T-helper 17 cell (primary cell): ENCODE measurements around the gene CPPED1. TPM values are rescaled to one million over a fixed set of nuclear protein-coding genes. Genes with fewer than 3 reads are reported as not detected.

ENCODE experiments used
- ATAC-seq: fragments of 150-1000 bp; cut with Tn5 transposase; 2 replicates; pipeline ENCODE4 v1.10.0; 2021; ENCODE audit warnings: mild to moderate bottlenecking, moderate library complexity
- DNase-seq, 3 donors: peaks; one replicate each; pipeline versions ENCODE4 v3.0.0 to v3.0.0-alpha.2; 2020 to 2021
- H3K9me3 ChIP-seq: one replicate; pipeline ENCODE4 v1.7.0; 2013; ENCODE audit warnings: low read length, mild to moderate bottlenecking; ENCODE audit not compliant: control insufficient read depth, poor library complexity, severe bottlenecking
- H3K27ac Mint-ChIP-seq: one replicate; pipeline ENCODE4 v1.8.0; 2022; ENCODE audit warnings: mild to moderate bottlenecking, moderate library complexity, mixed read lengths
- H3K27me3 Mint-ChIP-seq: one replicate; pipeline ENCODE4 v1.8.0; 2022; ENCODE audit warnings: mixed read lengths
- H3K36me3 Mint-ChIP-seq: one replicate; pipeline ENCODE4 v1.8.0; 2022; ENCODE audit warnings: low read depth, mixed read lengths
- H3K4me1 Mint-ChIP-seq: one replicate; pipeline ENCODE4 v1.8.0; 2022; ENCODE audit warnings: mild to moderate bottlenecking, mixed read lengths
- H3K4me3 Mint-ChIP-seq: one replicate; pipeline ENCODE4 v1.8.0; 2022; ENCODE audit warnings: mild to moderate bottlenecking, moderate library complexity, mixed read lengths
- total RNA-seq, 4 donors: library from RNA in 2 of 4; stranded (reverse) in 2 of 4; gene quantifications; one replicate each; pipeline ENCODE4 v1.2.3 and lab custom pipeline; 2022 to 2026

The CPPED1 gene
- total RNA-seq, 2 donors from 2014 or later, result 8.7 to 10.1 TPM

- ATAC-seq (no peak), DNase-seq (no peak)
- peaks cover 7% of the 10 kb centered on the region for H3K36me3 Mint-ChIP-seq
- H3K4me3 Mint-ChIP-seq, result no peak overlapping the region
- peaks cover 10% of the 10 kb centered on the region for H3K4me1 Mint-ChIP-seq
- no peak overlapping the region for H3K27ac Mint-ChIP-seq
- no peaks in the 10 kb centered on the region for H3K9me3 ChIP-seq
- no peaks in the 10 kb centered on the region for H3K27me3 Mint-ChIP-seq
Observed at GRCh38 chr16:12699161-12699560, 104.5 kb downstream of the CPPED1 start.

DNA sequence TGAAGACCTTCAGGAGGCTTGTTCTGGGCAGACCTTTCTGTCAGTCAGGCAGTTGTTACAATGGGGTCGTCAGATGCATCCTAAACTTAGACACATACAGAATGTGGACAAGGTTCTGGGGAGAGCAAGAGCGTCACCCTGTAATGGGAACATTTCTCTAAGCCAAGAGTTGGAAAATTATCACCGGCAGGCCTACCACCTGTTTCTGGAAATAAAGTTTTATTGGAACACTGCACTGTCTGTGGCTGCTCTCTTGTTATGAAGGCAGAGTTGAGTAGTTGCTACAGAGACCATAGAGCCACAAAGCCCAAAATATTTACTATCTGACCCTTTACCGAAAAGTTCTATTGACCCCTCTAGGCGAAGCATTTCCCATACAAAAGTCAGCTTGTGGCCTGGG, 106.2 kb downstream of the CPPED1 start:
- Mint-ChIP-seq H3K36me3 (peaks cover 7% of the 10 kb centered on the region), H3K27ac (no peak overlapping the region), H3K4me3 (no peak overlapping the region), H3K27me3 (no peaks in the 10 kb centered on the region), H3K4me1 (peaks cover 10% of the 10 kb centered on the region)
- DNase-seq (no peak), ATAC-seq (no peak)
- H3K9me3 ChIP-seq, result no peaks in the 10 kb centered on the region

- no peak overlapping the region for H3K27ac Mint-ChIP-seq
- H3K9me3 ChIP-seq, result no peaks in the 10 kb centered on the region
- no peaks in the 10 kb centered on the region for H3K27me3 Mint-ChIP-seq
- peaks cover 7% of the 10 kb centered on the region for H3K36me3 Mint-ChIP-seq
- DNase-seq (no peak), ATAC-seq (no peak)
- no peak overlapping the region for H3K4me3 Mint-ChIP-seq
- H3K4me1 Mint-ChIP-seq, result peaks cover 9% of the 10 kb centered on the region
Observed at GRCh38 chr16:12695454-12695853, 108.2 kb downstream of the CPPED1 start.

- Mint-ChIP-seq H3K4me1 (peaks cover 4% of the 10 kb centered on the region), H3K4me3 (no peak overlapping the region), H3K27me3 (no peaks in the 10 kb centered on the region), H3K36me3 (peaks cover 4% of the 10 kb centered on the region), H3K27ac (no peak overlapping the region)
- no peak for ATAC-seq
- no peaks in the 10 kb centered on the region for H3K9me3 ChIP-seq
- no peak for DNase-seq
Observed at GRCh38 chr16:12690024-12690423, 113.7 kb downstream of the CPPED1 start.

DNA sequence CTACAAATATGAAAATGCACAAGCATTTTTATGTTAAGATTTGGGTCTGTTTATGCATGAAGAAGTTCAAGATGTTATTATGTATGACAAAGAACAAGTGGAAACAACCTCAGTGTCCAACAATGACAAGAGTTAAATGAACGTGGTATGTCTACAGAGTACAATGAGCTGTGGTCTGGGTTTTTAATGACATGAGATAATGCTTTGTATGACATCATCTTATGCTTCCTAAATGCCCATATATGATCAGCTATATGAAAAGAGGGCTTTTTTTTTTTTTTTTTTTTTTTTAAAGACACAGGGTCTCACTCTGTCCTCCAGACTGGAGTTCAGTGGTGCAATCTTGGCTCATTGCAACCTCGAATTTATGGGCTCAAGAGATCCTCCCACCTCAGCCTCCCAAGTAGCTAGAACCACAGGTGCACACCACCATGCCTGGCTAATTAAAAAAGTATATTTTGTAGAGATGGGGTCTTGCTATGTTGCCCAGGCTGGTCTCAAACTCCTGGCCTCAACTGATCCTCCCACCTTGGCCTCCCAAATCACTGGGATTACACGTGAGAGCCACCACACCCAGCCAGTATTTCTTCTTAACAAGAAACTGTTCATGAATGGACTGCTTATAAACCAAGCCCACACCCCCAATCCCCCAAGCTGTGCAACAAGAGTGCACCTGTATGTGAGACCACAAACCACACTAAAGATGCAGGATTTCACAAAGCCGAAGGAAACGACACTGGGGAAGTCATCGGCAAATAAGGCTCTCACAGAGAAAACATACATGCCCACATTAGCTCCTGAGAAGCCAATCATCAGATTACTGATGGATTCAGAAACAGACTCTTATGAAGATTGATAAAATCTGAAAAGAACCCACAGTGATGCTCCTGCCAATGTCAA, 114.5 kb downstream of the CPPED1 start:
- no peak overlapping the region for H3K27ac Mint-ChIP-seq
- DNase-seq (no peak), ATAC-seq (no peak)
- no peaks in the 10 kb centered on the region for H3K9me3 ChIP-seq
- H3K27me3 Mint-ChIP-seq, result no peaks in the 10 kb centered on the region
- H3K4me1 Mint-ChIP-seq, result peaks cover 4% of the 10 kb centered on the region
- H3K4me3 Mint-ChIP-seq, result no peak overlapping the region
- peaks cover 4% of the 10 kb centered on the region for H3K36me3 Mint-ChIP-seq

DNA sequence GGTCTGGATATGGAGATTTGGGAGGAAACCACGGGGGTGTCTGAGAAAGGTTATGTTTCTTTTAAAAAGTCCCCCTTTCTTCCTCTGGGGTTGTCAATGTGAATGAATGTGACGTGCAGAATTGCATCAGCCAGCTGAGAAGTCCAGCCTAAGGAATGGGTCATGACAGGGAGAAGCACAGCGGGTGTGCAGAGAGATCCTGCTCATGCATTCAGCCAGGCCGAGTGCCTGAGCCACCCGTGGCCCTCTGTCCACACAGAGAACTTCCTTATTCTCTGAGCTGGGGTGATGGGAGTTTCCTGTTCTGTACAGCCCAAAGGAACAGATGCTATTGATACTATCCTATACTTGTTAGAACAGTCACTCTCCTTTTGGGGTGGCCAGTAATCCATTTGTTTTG, 117.9 kb downstream of the CPPED1 start:
- Mint-ChIP-seq H3K4me3 (no peak overlapping the region), H3K27ac (no peak overlapping the region), H3K36me3 (peaks cover 2% of the 10 kb centered on the region), H3K4me1 (peaks cover 4% of the 10 kb centered on the region), H3K27me3 (no peaks in the 10 kb centered on the region)
- DNase-seq (no peak), ATAC-seq (no peak)
- H3K9me3 ChIP-seq, result no peaks in the 10 kb centered on the region

GRCh38 chr16:12682432-12683165, 121.1 kb downstream of the CPPED1 start:
- Mint-ChIP-seq H3K36me3 (peaks cover 2% of the 10 kb centered on the region), H3K4me1 (peaks cover 9% of the 10 kb centered on the region), H3K4me3 (no peak overlapping the region), H3K27ac (no peak overlapping the region), H3K27me3 (no peaks in the 10 kb centered on the region)
- DNase-seq, result no peak
- no peak for ATAC-seq
- no peaks in the 10 kb centered on the region for H3K9me3 ChIP-seq

- DNase-seq, result no peak
- no peak for ATAC-seq
- Mint-ChIP-seq H3K4me1 (peaks cover 18% of the 10 kb centered on the region), H3K27me3 (no peaks in the 10 kb centered on the region), H3K36me3 (peaks cover 2% of the 10 kb centered on the region), H3K4me3 (no peak overlapping the region), H3K27ac (no peak overlapping the region)
- no peaks in the 10 kb centered on the region for H3K9me3 ChIP-seq
Observed at GRCh38 chr16:12681653-12682052, 122.0 kb downstream of the CPPED1 start.

DNA sequence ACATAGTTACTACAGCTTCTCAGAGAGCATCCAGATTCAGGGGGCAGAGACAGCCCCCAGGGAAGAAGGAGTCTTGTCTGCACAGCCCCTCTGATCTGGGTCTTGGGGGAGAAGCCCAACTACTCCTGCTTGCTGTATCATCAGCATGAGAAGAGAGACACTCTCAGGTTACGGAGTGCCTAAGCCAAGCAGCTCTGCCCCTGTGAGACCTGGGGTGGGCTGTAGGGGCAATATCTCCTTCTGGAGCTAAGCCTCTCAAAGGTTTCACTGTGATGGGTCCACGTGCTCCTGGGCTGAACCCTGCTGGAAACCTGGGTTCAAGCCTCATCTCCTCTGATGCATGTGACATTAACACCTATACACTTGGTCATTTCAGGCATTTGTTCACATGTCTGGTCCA, 123.2 kb downstream of the CPPED1 start:
- peaks cover 19% of the 10 kb centered on the region for H3K4me1 Mint-ChIP-seq
- H3K27me3 Mint-ChIP-seq, result no peaks in the 10 kb centered on the region
- H3K36me3 Mint-ChIP-seq, result peaks cover 2% of the 10 kb centered on the region
- H3K4me3 Mint-ChIP-seq, result no peak overlapping the region
- H3K9me3 ChIP-seq, result no peaks in the 10 kb centered on the region
- no peak for ATAC-seq
- DNase-seq, result no peak
- H3K27ac Mint-ChIP-seq, result no peak overlapping the region

DNA sequence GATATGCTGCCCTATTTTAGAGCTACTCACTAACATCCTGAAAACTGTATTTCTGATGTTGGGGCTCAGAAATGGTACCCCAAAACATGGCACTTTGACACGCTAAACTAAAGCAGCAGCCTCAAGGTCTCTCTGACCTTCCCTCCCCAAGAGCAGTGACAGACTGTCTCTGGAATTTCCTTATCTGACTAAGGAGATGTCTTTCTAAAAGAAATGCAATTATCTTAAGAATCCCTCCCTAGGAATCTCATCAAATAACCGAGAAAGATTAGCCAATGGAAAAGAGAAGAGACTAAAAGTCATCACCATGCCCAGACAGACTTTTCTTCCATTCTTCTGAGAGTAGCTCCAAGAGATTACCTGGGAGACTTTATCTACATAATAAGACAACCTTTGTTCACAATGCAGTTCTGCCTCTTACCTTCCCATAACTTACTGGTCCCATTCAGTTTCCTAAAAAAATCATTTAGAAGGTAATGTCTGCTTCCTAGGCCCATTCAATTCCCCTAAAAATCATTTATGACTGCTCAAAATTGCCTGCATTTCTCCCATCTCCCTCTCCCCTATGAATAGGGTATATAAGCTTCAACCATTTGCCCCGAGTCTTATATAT, 123.9 kb downstream of the CPPED1 start:
- Mint-ChIP-seq H3K4me3 (no peak overlapping the region), H3K4me1 (peaks cover 19% of the 10 kb centered on the region), H3K27me3 (no peaks in the 10 kb centered on the region), H3K36me3 (peaks cover 2% of the 10 kb centered on the region), H3K27ac (no peak overlapping the region)
- DNase-seq (no peak), ATAC-seq (no peak)
- H3K9me3 ChIP-seq, result no peaks in the 10 kb centered on the region

DNA sequence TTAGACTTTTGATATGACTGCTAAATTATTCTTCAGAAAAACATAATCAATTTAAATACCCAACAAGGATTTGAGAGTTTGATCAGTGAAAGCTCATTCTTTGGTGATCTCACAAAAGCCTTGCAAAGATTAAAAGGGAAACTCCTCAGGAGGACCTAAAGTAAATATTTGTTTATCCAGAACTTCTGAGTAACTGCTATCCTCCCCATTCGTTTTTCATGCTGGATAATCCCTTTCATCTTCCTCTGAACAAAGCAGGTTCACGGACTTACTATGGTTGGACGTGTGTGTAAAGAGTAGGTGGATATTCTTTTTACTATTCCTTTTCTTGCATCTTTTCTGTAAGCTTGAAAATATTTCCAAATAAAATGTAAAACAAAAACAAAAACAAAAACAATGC, 124.7 kb downstream of the CPPED1 start:
- no peak for DNase-seq

DNA sequence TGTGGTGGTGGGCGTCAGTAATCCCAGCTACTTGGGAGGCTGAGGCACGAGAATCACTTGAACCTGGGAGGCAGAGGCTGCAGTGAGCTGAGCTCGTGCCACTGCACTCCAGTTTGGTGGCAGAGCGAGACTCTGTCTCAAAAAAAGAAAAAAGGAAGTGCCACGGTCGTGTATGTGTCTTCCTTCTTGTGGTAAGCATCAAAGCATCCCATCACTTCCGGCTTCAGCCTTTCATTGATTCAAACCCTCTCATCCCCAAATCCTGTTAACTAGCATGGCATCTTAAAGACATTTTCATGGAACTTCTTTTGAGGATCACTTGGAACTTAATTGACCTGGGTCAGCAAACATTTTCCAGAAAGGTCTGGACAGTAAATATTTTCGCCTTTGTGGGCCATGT, 126.2 kb downstream of the CPPED1 start:
- DNase-seq (no peak), ATAC-seq (no peak)
- Mint-ChIP-seq H3K4me1 (peaks cover 19% of the 10 kb centered on the region), H3K27me3 (no peaks in the 10 kb centered on the region), H3K27ac (peak overlapping the region; percentile 22), H3K36me3 (no peaks in the 10 kb centered on the region), H3K4me3 (no peak overlapping the region)
- H3K9me3 ChIP-seq, result no peaks in the 10 kb centered on the region

More for the DNA sequence above, 124.7 kb downstream of the CPPED1 start:
- no peaks in the 10 kb centered on the region for H3K27me3 Mint-ChIP-seq
- peaks cover 2% of the 10 kb centered on the region for H3K36me3 Mint-ChIP-seq
- no peaks in the 10 kb centered on the region for H3K9me3 ChIP-seq
- H3K27ac Mint-ChIP-seq, result no peak overlapping the region
- H3K4me1 Mint-ChIP-seq, result peaks cover 19% of the 10 kb centered on the region
- H3K4me3 Mint-ChIP-seq, result no peak overlapping the region
- ATAC-seq, result no peak

DNA sequence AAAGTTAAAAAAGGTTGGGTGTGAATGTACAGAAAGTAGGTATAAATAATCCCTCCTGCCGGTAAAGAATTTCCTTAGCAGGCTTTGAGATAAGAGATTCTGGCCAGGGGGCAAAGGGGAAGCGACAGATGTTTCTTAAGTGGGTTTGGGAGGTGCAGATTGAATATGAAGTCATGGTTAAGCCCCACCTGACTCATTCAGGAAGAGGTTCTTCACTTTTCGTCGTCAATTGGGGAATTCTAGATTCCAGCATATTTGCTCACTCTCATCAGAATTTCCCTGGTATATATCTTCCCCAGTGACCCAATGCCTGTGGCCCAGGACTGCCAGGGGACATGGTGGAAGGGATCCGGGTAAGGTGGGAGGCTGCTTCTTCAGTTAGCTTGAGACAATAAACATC, 127.8 kb downstream of the CPPED1 start:
- H3K4me3 Mint-ChIP-seq, result no peak overlapping the region
- ATAC-seq, result no peak
- no peak for DNase-seq
- no peaks in the 10 kb centered on the region for H3K27me3 Mint-ChIP-seq
- no peaks in the 10 kb centered on the region for H3K9me3 ChIP-seq
- no peaks in the 10 kb centered on the region for H3K36me3 Mint-ChIP-seq
- no peak overlapping the region for H3K27ac Mint-ChIP-seq
- peaks cover 19% of the 10 kb centered on the region for H3K4me1 Mint-ChIP-seq
